IMR-90 (cell line): ENCODE data around the gene EXOG. TPM values are rescaled to one million over a fixed set of nuclear protein-coding genes. Genes with fewer than 3 reads are reported as not detected.

Experiments used
- ATAC-seq: fragments of 200-7000 bp; cut with Tn5 transposase; 2 replicates; pipeline ENCODE4 v1.9.1; 2020; ENCODE audit warnings: low read depth, mild to moderate bottlenecking, moderate library complexity
- BruUV-seq: library from RNA; stranded (reverse); fragments of 400-500 nt; replicated peaks from 2 replicates; lab custom pipeline; 2021; lab: Mats Ljungman, UMichigan
- CTCF ChIA-PET: fragments of 300-600 bp; formaldehyde crosslinking; extraction: SDS; loops from one replicate; lab custom pipeline; 2021; ENCODE audit warnings: antibody characterized with exemption; lab: Yijun Ruan, JAX
- POLR2A ChIA-PET: fragments of 300-600 bp; sonication (Branson Sonifier 250); formaldehyde crosslinking; loops from one replicate; lab custom pipeline; 2022; ENCODE audit warnings: antibody characterized with exemption; ENCODE audit not compliant: unreplicated experiment; lab: Charles Lee
- DNase-seq: peaks from one replicate; pipeline ENCODE4 v3.0.0; 2013
- H2AFZ ChIP-seq: replicated peaks from 2 replicates; pipeline ENCODE3; 2013; ENCODE audit warnings: low read length, mild to moderate bottlenecking; ENCODE audit not compliant: poor library complexity
- H2AK5ac ChIP-seq: 2 replicates; pipeline ENCODE4 v1.6.1; 2013; ENCODE audit warnings: low read depth, low read length, inconsistent platforms
- H2AK9ac ChIP-seq: replicated peaks from 2 replicates; pipeline ENCODE3; 2013; ENCODE audit warnings: mild to moderate bottlenecking, low read depth, low read length, moderate library complexity; ENCODE audit not compliant: poor library complexity
- H2BK120ac ChIP-seq: 2 replicates; pipeline ENCODE4 v1.6.1; 2013; ENCODE audit warnings: low read depth, low read length, inconsistent platforms
- H2BK15ac ChIP-seq: 3 replicates; pipeline ENCODE4 v1.6.1; 2013; ENCODE audit warnings: low read depth, low read length, inconsistent platforms
- H2BK20ac ChIP-seq: 2 replicates; pipeline ENCODE4 v1.6.1; 2013; ENCODE audit warnings: low read depth, mild to moderate bottlenecking, inconsistent platforms, low read length, moderate library complexity
- H2BK5ac ChIP-seq: 2 replicates; pipeline ENCODE4 v1.6.1; 2013; ENCODE audit warnings: mild to moderate bottlenecking, low read depth, low read length, inconsistent platforms; ENCODE audit not compliant: poor library complexity, severe bottlenecking
- H3K14ac ChIP-seq: replicated peaks from 2 replicates; pipeline ENCODE4 v1.6.1; 2013; ENCODE audit warnings: low read depth, low read length, inconsistent platforms
- H3K18ac ChIP-seq: 2 replicates; pipeline ENCODE4 v1.6.1; 2013; ENCODE audit warnings: low read depth, low read length, control low read depth
- H3K23ac ChIP-seq: 2 replicates; pipeline ENCODE4 v1.6.1; 2013; ENCODE audit warnings: low read depth, low read length, inconsistent platforms
- H3K27ac ChIP-seq: 2 replicates; pipeline ENCODE4 v1.5.1; 2013; ENCODE audit warnings: mild to moderate bottlenecking, control low read depth, low read length; ENCODE audit not compliant: insufficient read depth
- H3K27me3 ChIP-seq: 2 replicates; pipeline ENCODE4 v1.6.1; 2013; ENCODE audit warnings: low read length; ENCODE audit not compliant: control insufficient read depth, insufficient read depth
- H3K36me3 ChIP-seq: 2 replicates; pipeline ENCODE4 v1.6.1; 2013; ENCODE audit warnings: low read length, mixed read lengths; ENCODE audit not compliant: control insufficient read depth, insufficient read depth
- H3K4ac ChIP-seq: 2 replicates; pipeline ENCODE4 v1.6.1; 2013; ENCODE audit warnings: low read depth, low read length, inconsistent platforms
- H3K4me1 ChIP-seq: 2 replicates; pipeline ENCODE4 v1.6.1; 2013; ENCODE audit warnings: low read length, mixed read lengths; ENCODE audit not compliant: control insufficient read depth, insufficient read depth
- H3K4me2 ChIP-seq: 2 replicates; pipeline ENCODE4 v1.6.1; 2013; ENCODE audit warnings: low read depth, mild to moderate bottlenecking, control low read depth, low read length, moderate library complexity
- H3K4me3 ChIP-seq: 2 replicates; pipeline ENCODE4 v1.5.1; 2013; ENCODE audit warnings: low read depth, mild to moderate bottlenecking, control low read depth, low read length, moderate library complexity; ENCODE audit not compliant: insufficient read depth
- H3K56ac ChIP-seq: 2 replicates; pipeline ENCODE4 v1.6.1; 2013; ENCODE audit warnings: low read length, inconsistent platforms; ENCODE audit not compliant: insufficient read depth; ENCODE audit errors: extremely low read depth
- H3K79me1 ChIP-seq, 2 experiments: 2 replicates each; pipeline ENCODE4 v1.6.1; 2013; ENCODE audit warnings: low read length in 2 of 2, inconsistent platforms in 1 of 2, low read depth in 1 of 2
- H3K9ac ChIP-seq: 2 replicates; pipeline ENCODE4 v1.6.1; 2013; ENCODE audit warnings: low read depth, low read length, control low read depth
- H3K9me1 ChIP-seq: 2 replicates; pipeline ENCODE4 v1.6.1; 2013; ENCODE audit warnings: low read length, inconsistent platforms; ENCODE audit not compliant: insufficient read depth
- H3K9me3 ChIP-seq: 2 replicates; pipeline ENCODE4 v1.6.1; 2013; ENCODE audit warnings: low read length; ENCODE audit not compliant: control insufficient read depth, insufficient read depth
- H4K20me1 ChIP-seq: 2 replicates; pipeline ENCODE4 v1.6.1; 2013; ENCODE audit warnings: low read length, inconsistent platforms; ENCODE audit not compliant: insufficient read depth
- H4K5ac ChIP-seq: 2 replicates; pipeline ENCODE4 v1.6.1; 2013; ENCODE audit warnings: mild to moderate bottlenecking, low read depth, low read length, control low read depth
- H4K8ac ChIP-seq, 2 experiments: 2 replicates each; pipeline ENCODE4 v1.6.1; 2013; ENCODE audit warnings: low read depth in 2 of 2, low read length in 2 of 2, control low read depth in 1 of 2, inconsistent platforms in 1 of 2
- H4K91ac ChIP-seq: 2 replicates; pipeline ENCODE4 v1.6.1; 2013; ENCODE audit warnings: low read depth, low read length, inconsistent platforms; ENCODE audit not compliant: insufficient read depth
- BHLHE40 ChIP-seq: fragments of 150-350 bp; IDR thresholded peaks from 2 replicates; pipeline ENCODE4 v1.6.1; 2016; ENCODE audit warnings: mild to moderate bottlenecking, low read depth, low read length
- CEBPB ChIP-seq: IDR thresholded peaks from 2 replicates; pipeline ENCODE4 v1.6.1; 2012; ENCODE audit warnings: low read depth, low read length, improper control_type of control experiment
- CHD1 ChIP-seq: IDR thresholded peaks from 2 replicates; pipeline ENCODE4 v1.6.1; 2012; ENCODE audit warnings: low read depth, low read length, improper control_type of control experiment
- CTCF ChIP-seq: conservative IDR thresholded peaks from 2 replicates; pipeline ENCODE4 v1.5.1; 2012; ENCODE audit warnings: mild to moderate bottlenecking, low read depth, low read length, improper control_type of control experiment
- ELK1 ChIP-seq: fragments of 150-350 bp; IDR thresholded peaks from 2 replicates; pipeline ENCODE4 v1.6.1; 2016; ENCODE audit warnings: low read depth, mild to moderate bottlenecking, low read length, moderate library complexity, borderline replicate concordance
- FOS ChIP-seq: fragments of 150-350 bp; IDR thresholded peaks from 2 replicates; pipeline ENCODE4 v1.6.1; 2016; ENCODE audit warnings: low read depth, low read length
- MAFK ChIP-seq: IDR thresholded peaks from 2 replicates; pipeline ENCODE4 v1.6.1; 2012; ENCODE audit warnings: low read depth, low read length, improper control_type of control experiment
- MAZ ChIP-seq: IDR thresholded peaks from 2 replicates; pipeline ENCODE4 v1.6.1; 2012; ENCODE audit warnings: low read depth, mild to moderate bottlenecking, low read length, improper control_type of control experiment, moderate library complexity, borderline replicate concordance
- MXI1 ChIP-seq: IDR thresholded peaks from 2 replicates; pipeline ENCODE4 v1.6.1; 2012; ENCODE audit warnings: low read depth, mild to moderate bottlenecking, low read length, moderate library complexity, borderline replicate concordance
- NFE2L2 ChIP-seq: fragments of 150-350 bp; IDR thresholded peaks from 2 replicates; pipeline ENCODE4 v1.6.1; 2016; ENCODE audit warnings: low read depth, mild to moderate bottlenecking, low read length
- POLR2A ChIP-seq: IDR thresholded peaks from 2 replicates; pipeline ENCODE4 v1.6.1; 2012; ENCODE audit warnings: mild to moderate bottlenecking, low read depth, low read length
- RAD21 ChIP-seq: IDR thresholded peaks from 2 replicates; pipeline ENCODE4 v1.6.1; 2012; ENCODE audit warnings: low read length, improper control_type of control experiment
- RCOR1 ChIP-seq: IDR thresholded peaks from 2 replicates; pipeline ENCODE4 v1.6.1; 2012; ENCODE audit warnings: mild to moderate bottlenecking, low read length, improper control_type of control experiment; ENCODE audit not compliant: insufficient replicate concordance
- RFX5 ChIP-seq: IDR thresholded peaks from 2 replicates; pipeline ENCODE4 v1.8.0; 2012; ENCODE audit warnings: low read depth, mild to moderate bottlenecking, low read length, moderate library complexity
- SMC3 ChIP-seq: fragments of 150-350 bp; IDR thresholded peaks from 2 replicates; pipeline ENCODE4 v1.6.1; 2016; ENCODE audit warnings: low read depth, mild to moderate bottlenecking, antibody characterized with exemption, low read length, moderate library complexity
- USF2 ChIP-seq: fragments of 150-350 bp; IDR thresholded peaks from 2 replicates; pipeline ENCODE4 v1.6.1; 2017; ENCODE audit warnings: mild to moderate bottlenecking, antibody characterized with exemption, low read length, low read depth
- whole genome bisulfite sequencing, 2 experiments: methylation state at CpG; one replicate each; pipeline versions ENCODE4 v1.1.5 to v1.1.7; 2013; ENCODE audit warnings: missing lambda C conversion rate in 2 of 2; ENCODE audit not compliant: insufficient read length in 1 of 2; ENCODE audit errors: extremely low coverage in 2 of 2; 5-methylcytosine and 5-hydroxymethylcytosine counted together
- dilution Hi-C: fragments of 300-500 bp; cut with HindIII; formaldehyde crosslinking; loops from one replicate; pipeline ENCODE4 v1.14.3; 2018; ENCODE audit warnings: low sequenced_read_pairs; ENCODE audit not compliant: unreplicated experiment
- in situ Hi-C: fragments of 300-500 bp; cut with MboI; formaldehyde crosslinking; loops from 3 replicates; pipeline ENCODE4 v1.14.3; 2019; ENCODE audit warnings: low sequenced_read_pairs, inconsistent platforms, mixed read lengths
- intact Hi-C: fragments of 100-400 bp; cut with micrococcal nuclease; formaldehyde crosslinking; loops from 2 replicates; pipeline ENCODE4 v1.10.0; 2022
- polyA plus RNA-seq, 3 experiments: library from polyadenylated mRNA; depleted of rRNA; stranded (reverse); fragments of >200 nt; gene quantifications; 2 replicates each; pipeline ENCODE4 v1.2.3, GENCODE V29; 2012; ENCODE audit warnings: low replicate concordance in 1 of 3
- total RNA-seq: library from RNA; depleted of rRNA; stranded (reverse); fragments of >200 nt; gene quantifications from 2 replicates; pipeline ENCODE4 v1.2.3, GENCODE V29; 2012

EXOG gene
- total and polyA plus RNA-seq, 2 of the 4 experiments (the other 2 are of a cell fraction), result 10.2 to 15.0 TPM

GRCh38 chr3:38534180-38534579 is 38.0 kb downstream of the EXOG start:
- in situ Hi-C loops (no loop called here), intact Hi-C loops (no loop called here), dilution Hi-C loops (no loop called here)
- H3K9me1 ChIP-seq, result peaks cover 7% of the 10 kb centered on the region; the same call in 1 of the 2 replicates
- POLR2A ChIA-PET, result no interaction called here
- no peak overlapping the region for H2BK20ac ChIP-seq
- 0 out of 2 replicates have a peak, but pooled peaks cover 2% of the 10 kb centered on the region for H3K4me1 ChIP-seq
- no peak overlapping the region for H2AK5ac ChIP-seq
- H2BK5ac ChIP-seq, result no peak overlapping the region
- no peak overlapping the region for H3K14ac ChIP-seq
- no peak overlapping the region for H3K9ac ChIP-seq
- H4K20me1 ChIP-seq, result no peaks in the 10 kb centered on the region
- H3K36me3 ChIP-seq, result peaks cover 2% of the 10 kb centered on the region
- H4K91ac ChIP-seq, result no peak overlapping the region
- DNase-seq, result no peak
- no peaks in the 10 kb centered on the region for H3K27me3 ChIP-seq
- H2BK120ac ChIP-seq, result no peak overlapping the region
- H3K56ac ChIP-seq, result no peak overlapping the region
- CTCF ChIA-PET, result no interaction called here
- no peaks in the 10 kb centered on the region for H3K9me3 ChIP-seq
- TF ChIP-seq RCOR1, result no peak
- no peak for TF ChIP-seq ELK1
- TF ChIP-seq CEBPB, result no peak
- no peak for TF ChIP-seq CTCF
- TF ChIP-seq BHLHE40, result no peak
- no peak for TF ChIP-seq MXI1
- TF ChIP-seq SMC3, result no peak
- TF ChIP-seq MAZ, result no peak
- TF ChIP-seq POLR2A, result no peak
- TF ChIP-seq USF2, result no peak
- TF ChIP-seq FOS, result no peak
- no peak for TF ChIP-seq MAFK
- no peak for TF ChIP-seq NFE2L2
- no peak for TF ChIP-seq RFX5
- no peak for TF ChIP-seq RAD21
- no peak for TF ChIP-seq CHD1
- no peak overlapping the region for H3K4ac ChIP-seq
- no peak overlapping the region for H2AFZ ChIP-seq
- no peak overlapping the region for H3K27ac ChIP-seq
- H3K23ac ChIP-seq, result no peak overlapping the region
- H4K5ac ChIP-seq, result no peak overlapping the region
- ATAC-seq, result no peak
- no peaks in the 10 kb centered on the region; a peak in 1 of 4 replicates for H3K79me1 ChIP-seq
- no peak overlapping the region for H3K4me3 ChIP-seq
- H3K18ac ChIP-seq, result no peak overlapping the region
- no peak overlapping the region for H3K4me2 ChIP-seq
- BruUV-seq, result no TSS peak
- H4K8ac ChIP-seq, result no peak overlapping the region
- H2BK15ac ChIP-seq, result no peak overlapping the region
- H2AK9ac ChIP-seq, result no peak overlapping the region
- no CpG with 5 or more reads among the region's 2 CpGs for WGBS, 2 experiments
